Neuronal stem cell (in vitro differentiated cells): ENCODE data around the gene CDH23.

ENCODE experiments used
- DNase-seq: peaks from one replicate; pipeline ENCODE4 v3.0.0-alpha.2; 2013; ENCODE audit warnings: low spot score
- H2AFZ ChIP-seq: one replicate; pipeline ENCODE4 v1.6.1; 2013; ENCODE audit warnings: mild to moderate bottlenecking, low read length, inconsistent platforms
- H2AK5ac ChIP-seq: 2 replicates; pipeline ENCODE4 v1.6.1; 2013; ENCODE audit warnings: low read depth, mild to moderate bottlenecking, inconsistent platforms, low read length, moderate library complexity, mixed read lengths
- H2BK120ac ChIP-seq: 2 replicates; pipeline ENCODE4 v1.6.1; 2013; ENCODE audit warnings: low read depth, mild to moderate bottlenecking, inconsistent platforms, low read length, moderate library complexity, mixed read lengths
- H2BK12ac ChIP-seq: one replicate; pipeline ENCODE4 v1.6.1; 2013; ENCODE audit warnings: low read length, inconsistent platforms
- H2BK15ac ChIP-seq: 2 replicates; pipeline ENCODE4 v1.6.1; 2013; ENCODE audit warnings: mild to moderate bottlenecking, low read length, inconsistent platforms, mixed read lengths
- H2BK5ac ChIP-seq: one replicate; pipeline ENCODE4 v1.6.1; 2013; ENCODE audit warnings: inconsistent platforms, mild to moderate bottlenecking, low read length, moderate library complexity
- H3K14ac ChIP-seq: one replicate; pipeline ENCODE4 v1.6.1; 2013; ENCODE audit warnings: low read length, inconsistent platforms
- H3K18ac ChIP-seq: 2 replicates; pipeline ENCODE4 v1.6.1; 2013; ENCODE audit warnings: low read length, inconsistent platforms
- H3K23ac ChIP-seq: 2 replicates; pipeline ENCODE4 v1.6.1; 2013; ENCODE audit warnings: low read depth, mild to moderate bottlenecking, mixed read lengths, low read length, inconsistent platforms; ENCODE audit not compliant: poor library complexity
- H3K27ac ChIP-seq: replicated peaks from 3 replicates; pipeline ENCODE4 v1.5.1; 2013; ENCODE audit warnings: low read length, inconsistent platforms
- H3K27me3 ChIP-seq, 3 experiments: 2 replicates each; pipeline ENCODE4 v1.6.1; 2013; ENCODE audit warnings: low read length in 3 of 3, mild to moderate bottlenecking in 2 of 3, inconsistent platforms in 1 of 3, low read depth in 1 of 3, mixed read lengths in 1 of 3, moderate library complexity in 1 of 3; ENCODE audit not compliant: control insufficient read depth in 3 of 3, insufficient read depth in 3 of 3
- H3K36me3 ChIP-seq, 2 donors: replicated peaks in 1 of 2; 2 replicates each; pipeline ENCODE4 v1.6.1; 2013; ENCODE audit warnings: low read length in 2 of 2; ENCODE audit not compliant: control insufficient read depth in 2 of 2, insufficient read depth in 2 of 2
- H3K4ac ChIP-seq: 2 replicates; pipeline ENCODE4 v1.6.1; 2013; ENCODE audit warnings: inconsistent platforms, mild to moderate bottlenecking, low read length, moderate library complexity
- H3K4me1 ChIP-seq, 2 donors: 1 replicate in 1 of 2; 2 replicates in 1 of 2; pipeline ENCODE4 v1.6.1; 2013; ENCODE audit warnings: low read length in 2 of 2, low read depth in 1 of 2; ENCODE audit not compliant: control insufficient read depth in 2 of 2, insufficient read depth in 1 of 2
- H3K4me2 ChIP-seq: one replicate; pipeline ENCODE4 v1.6.1; 2013; ENCODE audit warnings: mild to moderate bottlenecking, low read length, inconsistent platforms; ENCODE audit not compliant: insufficient read depth, poor library complexity, severe bottlenecking
- H3K4me3 ChIP-seq, 2 donors: 2 replicates each; pipeline ENCODE4 v1.5.1; 2013; ENCODE audit warnings: low read length in 2 of 2, mild to moderate bottlenecking in 2 of 2, inconsistent platforms in 1 of 2, moderate library complexity in 1 of 2
- H3K79me1 ChIP-seq: one replicate; pipeline ENCODE4 v1.6.1; 2013; ENCODE audit warnings: low read depth, mild to moderate bottlenecking, inconsistent platforms, low read length, moderate library complexity
- H3K9ac ChIP-seq: one replicate; pipeline ENCODE4 v1.6.1; 2013; ENCODE audit warnings: mild to moderate bottlenecking, low read depth, low read length, inconsistent platforms; ENCODE audit not compliant: poor library complexity
- H3K9me3 ChIP-seq, 2 donors: replicated peaks in 1 of 2; 2 replicates each; pipeline versions ENCODE3 to v1.6.1; 2013; ENCODE audit warnings: low read length in 2 of 2, mild to moderate bottlenecking in 2 of 2, inconsistent platforms in 1 of 2, low read depth in 1 of 2, mixed read lengths in 1 of 2, moderate library complexity in 1 of 2; ENCODE audit not compliant: control insufficient read depth in 2 of 2, insufficient read depth in 1 of 2
- H4K8ac ChIP-seq: one replicate; pipeline ENCODE4 v1.6.1; 2013; ENCODE audit warnings: low read depth, mild to moderate bottlenecking, inconsistent platforms, low read length, moderate library complexity
- H4K91ac ChIP-seq: one replicate; pipeline ENCODE4 v1.6.1; 2013; ENCODE audit warnings: low read length, low read depth, mild to moderate bottlenecking, inconsistent platforms; ENCODE audit not compliant: poor library complexity
- WGBS, 2 donors: extraction: QIAGEN DNeasy Blood & Tissue Kit; methylation state at CpG; one replicate each; pipeline ENCODE4 v1.1.7; 2013; ENCODE audit warnings: missing lambda C conversion rate in 2 of 2, mixed read lengths in 1 of 2; ENCODE audit not compliant: insufficient read length in 2 of 2, insufficient replicate concordance in 1 of 2; ENCODE audit errors: extremely low coverage in 2 of 2; 5-methylcytosine and 5-hydroxymethylcytosine counted together

CDH23 gene

DNA sequence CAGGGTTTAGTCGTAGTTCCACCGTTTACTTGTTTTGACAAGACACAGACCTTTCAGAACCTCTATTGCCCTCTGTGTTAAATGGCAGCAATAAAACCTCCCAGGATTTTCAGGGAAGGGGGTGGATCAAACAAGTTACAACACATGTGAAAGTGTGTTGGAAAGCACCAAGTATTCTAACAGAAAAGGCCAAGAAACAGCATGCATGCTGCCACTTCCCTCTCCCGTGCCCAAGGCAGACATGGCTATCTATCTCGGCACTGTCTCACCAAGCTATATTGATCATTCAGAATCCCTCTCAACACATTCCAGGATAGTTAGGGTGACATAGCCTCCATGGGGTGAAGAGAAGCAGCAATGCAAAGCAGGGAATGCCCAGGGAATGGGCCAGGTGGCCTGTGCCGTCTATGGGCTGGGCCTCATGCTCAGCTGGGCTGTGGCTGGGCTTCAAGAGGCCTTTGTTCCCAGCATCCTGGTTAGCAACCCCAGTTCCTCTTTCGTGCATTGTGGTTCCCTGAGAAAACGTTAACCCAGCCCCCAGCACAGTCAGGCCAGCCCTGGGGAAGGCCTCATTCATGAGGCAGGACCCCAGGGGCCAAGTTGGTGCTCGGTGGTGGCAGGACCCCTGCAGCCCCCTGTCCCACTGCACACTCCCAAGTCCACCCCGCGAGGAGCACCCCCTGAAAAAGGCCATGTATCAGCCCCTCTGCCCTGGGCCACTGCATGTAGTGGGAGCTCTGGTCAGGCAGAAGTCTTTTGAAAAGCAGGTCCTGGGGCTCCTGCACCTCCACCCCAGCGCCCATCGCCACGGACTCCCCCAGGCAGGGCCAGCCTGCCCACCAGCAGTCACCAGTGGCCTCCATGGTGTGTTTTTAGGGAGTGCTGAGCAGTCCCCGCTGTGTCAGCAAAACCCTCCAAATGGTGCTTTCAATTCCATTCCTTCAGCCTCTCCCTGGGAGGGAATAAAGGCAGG lies 351.1 kb downstream of the CDH23 start:
- Histone ChIP-seq H4K91ac (no peak overlapping the region), H3K18ac (peak overlapping the region; percentile 58), H3K4ac (no peak overlapping the region), H2BK120ac (no peak overlapping the region), H4K8ac (no peak overlapping the region), H2AFZ (no peak overlapping the region), H3K4me3 (no peak overlapping the region), H3K4me2 (no peak overlapping the region), H3K9ac (no peak overlapping the region), H2BK12ac (peak overlapping the region; percentile 16), H3K14ac (no peak overlapping the region), H3K27me3 (peaks cover 0 to 8% (median 0%) of the 10 kb centered on the region in 3 experiments), H3K79me1 (no peaks in the 10 kb centered on the region), H2BK5ac (no peak overlapping the region), H3K4me1 (peaks cover 4 to 8% of the 10 kb centered on the region in 2 donors), H2AK5ac (no peak overlapping the region), H3K27ac (no peak overlapping the region), H3K9me3 (no peaks in the 10 kb centered on the region), H3K23ac (no peak overlapping the region), H2BK15ac (peak overlapping the region; percentile 16), H3K36me3 (no peaks in the 10 kb centered on the region)
- no CpG with 5 or more reads among the region's 14 CpGs for WGBS, 2 donors
- DNase-seq, result no peak

DNA sequence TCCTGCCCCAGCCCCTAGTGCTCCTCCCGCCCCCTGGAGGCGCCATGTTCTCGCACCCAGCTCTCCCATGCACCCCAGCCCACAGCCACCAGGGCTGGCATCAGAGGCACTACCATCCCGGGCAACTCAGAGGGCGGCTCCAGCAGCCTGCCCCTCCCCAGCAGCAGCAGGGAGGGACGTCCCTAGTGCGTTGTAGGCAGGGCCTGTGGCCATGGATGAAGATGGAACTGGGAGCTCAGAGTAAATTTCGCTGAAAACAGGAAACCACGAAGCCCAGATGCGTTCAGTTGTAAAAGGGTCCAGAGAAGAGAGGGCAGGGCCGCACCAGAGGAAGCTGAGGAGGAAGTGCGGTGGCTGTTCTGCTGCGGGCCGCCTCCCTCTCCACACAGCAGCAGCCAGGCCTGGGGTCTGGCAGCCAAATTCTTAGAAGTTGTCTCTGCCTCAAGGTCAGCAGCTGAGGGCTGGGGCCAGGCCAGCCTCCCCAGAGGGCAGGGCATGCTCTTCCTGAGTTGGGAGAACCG lies 352.0 kb downstream of the CDH23 start:
- no peak overlapping the region for H4K8ac ChIP-seq
- H3K4me3 ChIP-seq, result no peak overlapping the region
- no peak overlapping the region for H3K4me2 ChIP-seq
- H2BK15ac ChIP-seq, result peak overlapping the region; percentile 3
- H3K4ac ChIP-seq, result no peak overlapping the region
- peak overlapping the region; percentile 24 for H3K18ac ChIP-seq
- no peaks in the 10 kb centered on the region for H3K79me1 ChIP-seq
- no peak overlapping the region for H3K14ac ChIP-seq
- no peaks in the 10 kb centered on the region for H3K9me3 ChIP-seq
- H2AK5ac ChIP-seq, result peak overlapping the region; percentile 11
- no peak for DNase-seq
- no CpG with 5 or more reads among the region's 15 CpGs for WGBS, 2 donors
- H3K27me3 ChIP-seq, result peaks cover 0 to 15% (median 0%) of the 10 kb centered on the region in 3 experiments
- no peak overlapping the region for H2BK120ac ChIP-seq
- no peaks in the 10 kb centered on the region for H3K36me3 ChIP-seq
- no peak overlapping the region for H2BK12ac ChIP-seq
- no peak overlapping the region for H2BK5ac ChIP-seq
- H3K9ac ChIP-seq, result peak overlapping the region; percentile 31
- H3K4me1 ChIP-seq, result peaks cover 4 to 10% of the 10 kb centered on the region in 2 donors
- H3K23ac ChIP-seq, result peak overlapping the region; percentile 37
- H4K91ac ChIP-seq, result no peak overlapping the region
- peak overlapping the region; percentile 61 for H2AFZ ChIP-seq
- no peak overlapping the region for H3K27ac ChIP-seq

DNA sequence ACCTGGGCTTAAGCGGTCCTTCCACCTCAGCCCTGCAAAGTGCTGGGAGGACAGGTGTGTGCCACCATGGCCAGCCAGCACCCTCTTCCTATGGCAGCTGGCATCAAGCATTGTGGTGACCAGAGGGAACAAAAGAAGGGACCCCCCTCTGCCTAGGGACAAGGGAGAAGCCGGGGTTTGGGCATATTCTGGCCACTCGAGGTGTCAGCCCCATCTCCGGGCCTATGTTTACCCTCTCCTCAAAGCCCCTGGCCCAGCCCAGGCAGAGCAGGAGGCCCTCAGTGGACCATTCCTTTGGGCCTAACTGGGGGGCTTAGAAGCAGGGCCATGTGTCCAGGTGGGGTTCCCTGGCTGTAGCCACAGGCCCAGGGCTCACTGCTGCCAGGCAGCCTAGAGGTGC lies 352.7 kb downstream of the CDH23 start:
- no CpG with 5 or more reads among the region's 4 CpGs for whole genome bisulfite sequencing, 2 donors
- no peak overlapping the region for H3K18ac ChIP-seq
- no peak overlapping the region for H3K14ac ChIP-seq
- H2BK5ac ChIP-seq, result no peak overlapping the region
- no peak overlapping the region for H4K91ac ChIP-seq
- H2BK120ac ChIP-seq, result no peak overlapping the region
- DNase-seq, result no peak
- no peak overlapping the region for H3K23ac ChIP-seq
- H3K4me3 ChIP-seq, result no peak overlapping the region
- H3K36me3 ChIP-seq, result no peaks in the 10 kb centered on the region
- H3K4ac ChIP-seq, result no peak overlapping the region
- no peak overlapping the region for H2BK15ac ChIP-seq
- no peaks in the 10 kb centered on the region for H3K79me1 ChIP-seq
- peaks cover 4 to 10% of the 10 kb centered on the region in 2 donors for H3K4me1 ChIP-seq
- no peak overlapping the region for H2AFZ ChIP-seq
- no peak overlapping the region for H3K4me2 ChIP-seq
- peaks cover 0 to 19% (median 0%) of the 10 kb centered on the region in 3 experiments for H3K27me3 ChIP-seq
- no peak overlapping the region for H3K9ac ChIP-seq
- H4K8ac ChIP-seq, result no peak overlapping the region
- H3K9me3 ChIP-seq, result no peaks in the 10 kb centered on the region
- no peak overlapping the region for H3K27ac ChIP-seq
- H2BK12ac ChIP-seq, result no peak overlapping the region
- H2AK5ac ChIP-seq, result peak overlapping the region; percentile 21
